Peyer's patch (tissue), 4 donors: ENCODE measurements around the gene DUSP7.

Experiments used
- CTCF ChIP-seq, 6 experiments: fragments of 450-650 bp in 4 of 6; fragments of 200-600 bp in 2 of 6; sonication (generic) in 1 of 6; IDR thresholded peaks; one replicate each; pipeline ENCODE4 v1.5.1; 2017 to 2019; ENCODE audit warnings: antibody characterized with exemption in 6 of 6, mild to moderate bottlenecking in 3 of 6, moderate library complexity in 1 of 6
- POLR2A ChIP-seq, 2 donors: fragments of 450-650 bp; IDR thresholded peaks; one replicate each; pipeline ENCODE4 v1.5.1; 2017; ENCODE audit warnings: antibody characterized with exemption in 2 of 2, mild to moderate bottlenecking in 2 of 2, moderate library complexity in 2 of 2

GRCh38 chr3:52031896-52032295 lies 24.5 kb downstream of the DUSP7 start:
- no peak for TF ChIP-seq POLR2A (IDR thresholded peaks at IDR 0.05)
- TF ChIP-seq CTCF (IDR thresholded peaks at IDR 0.05), result no peak
